WI38 (cell line): ENCODE results near the gene YTHDC2.

Experiments used
- H3K4me3 ChIP-seq: 2 replicates; pipeline ENCODE4 v1.5.1; 2011; ENCODE audit warnings: low read depth, mild to moderate bottlenecking, control low read depth, low read length
- CTCF ChIP-seq: IDR thresholded peaks from 2 replicates; pipeline ENCODE4 v1.5.1; 2012; ENCODE audit warnings: low read depth, mild to moderate bottlenecking, control low read depth, low read length

YTHDC2 gene

GRCh38 chr5:113518884-113519283, 5.4 kb downstream of the YTHDC2 start:
- TF ChIP-seq CTCF: no peak
- H3K4me3 ChIP-seq: no peak overlapping the region

GRCh38 chr5:113519412-113519811, 5.9 kb downstream of the YTHDC2 start:
- no peak for TF ChIP-seq CTCF
- H3K4me3 ChIP-seq: no peak overlapping the region

- TF ChIP-seq CTCF: no peak
- no peak overlapping the region for H3K4me3 ChIP-seq
Observed at GRCh38 chr5:113520429-113520828, 6.9 kb downstream of the YTHDC2 start.

GRCh38 chr5:113520899-113521298, 7.4 kb downstream of the YTHDC2 start:
- no peak for TF ChIP-seq CTCF
- H3K4me3 ChIP-seq: no peak overlapping the region

- H3K4me3 ChIP-seq: no peak overlapping the region
Observed at GRCh38 chr5:113523168-113523567, 9.7 kb downstream of the YTHDC2 start.

GRCh38 chr5:113524927-113525326, 11.4 kb downstream of the YTHDC2 start:
- H3K4me3 ChIP-seq: no peak overlapping the region
- no peak for TF ChIP-seq CTCF

More at GRCh38 chr5:113523168-113523567, 9.7 kb downstream of the YTHDC2 start:
- no peak for TF ChIP-seq CTCF

GRCh38 chr5:113526421-113526820, 12.9 kb downstream of the YTHDC2 start:
- no peak overlapping the region for H3K4me3 ChIP-seq
- TF ChIP-seq CTCF: no peak
